ENCODE results near the gene SHROOM1.

DNA sequence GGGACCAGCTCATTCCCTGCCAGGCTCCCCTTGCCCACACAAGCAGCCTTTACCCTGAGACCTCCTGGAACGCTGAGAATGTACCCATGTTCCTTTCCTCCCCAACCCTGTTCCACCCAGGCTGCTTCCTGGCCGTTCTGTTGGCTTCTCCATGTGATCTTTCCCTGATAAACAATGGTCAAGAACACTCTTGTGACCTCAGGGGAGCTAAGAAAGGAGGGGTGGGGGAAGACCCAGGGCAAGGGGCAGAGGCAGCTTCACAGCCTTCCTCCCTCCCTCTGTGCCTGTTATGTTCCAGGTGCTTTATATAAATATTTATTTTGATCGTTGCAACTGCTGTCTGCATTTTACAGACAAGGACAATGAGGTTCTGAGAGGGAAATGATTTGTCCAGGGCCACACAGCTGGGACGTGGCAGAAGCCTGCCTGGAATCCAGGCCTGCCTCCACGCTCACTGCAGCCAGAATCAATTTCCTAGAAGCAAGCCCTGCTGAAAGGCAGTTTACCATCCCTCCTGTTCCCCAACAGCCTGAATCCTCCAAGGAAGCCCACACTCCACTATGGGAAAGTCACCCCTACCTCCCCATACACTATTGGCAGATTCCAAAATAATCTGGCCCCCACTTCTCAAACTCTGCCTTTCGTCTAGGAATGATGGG, 3.9 kb downstream of the SHROOM1 start:
- no peak for TF ChIP-seq CTCF (conservative IDR thresholded peaks at IDR 0.05)
- TF ChIP-seq EZH2 (IDR thresholded peaks at IDR 0.05; ENCODE audit: low read depth), result no peak
